RPMI7951 (cell line): Measurements from ENCODE around the gene PRG3. TPM values are rescaled to one million over a fixed set of nuclear protein-coding genes. Genes with fewer than 3 reads are reported as not detected.

Experiments
- DNase-seq: peaks from one replicate; pipeline ENCODE4 v3.0.0-alpha.2; 2012; ENCODE audit warnings: low read depth
- total RNA-seq: library from RNA; depleted of rRNA; stranded (reverse); fragments of >200 nt; shearing (Covaris generic); gene quantifications from 2 replicates; pipeline ENCODE4 v1.2.3, GENCODE V29; 2014; rRNA removed

PRG3 gene, protein sequence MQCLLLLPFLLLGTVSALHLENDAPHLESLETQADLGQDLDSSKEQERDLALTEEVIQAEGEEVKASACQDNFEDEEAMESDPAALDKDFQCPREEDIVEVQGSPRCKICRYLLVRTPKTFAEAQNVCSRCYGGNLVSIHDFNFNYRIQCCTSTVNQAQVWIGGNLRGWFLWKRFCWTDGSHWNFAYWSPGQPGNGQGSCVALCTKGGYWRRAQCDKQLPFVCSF
- total RNA-seq, result not detected in 2 replicates

DNA sequence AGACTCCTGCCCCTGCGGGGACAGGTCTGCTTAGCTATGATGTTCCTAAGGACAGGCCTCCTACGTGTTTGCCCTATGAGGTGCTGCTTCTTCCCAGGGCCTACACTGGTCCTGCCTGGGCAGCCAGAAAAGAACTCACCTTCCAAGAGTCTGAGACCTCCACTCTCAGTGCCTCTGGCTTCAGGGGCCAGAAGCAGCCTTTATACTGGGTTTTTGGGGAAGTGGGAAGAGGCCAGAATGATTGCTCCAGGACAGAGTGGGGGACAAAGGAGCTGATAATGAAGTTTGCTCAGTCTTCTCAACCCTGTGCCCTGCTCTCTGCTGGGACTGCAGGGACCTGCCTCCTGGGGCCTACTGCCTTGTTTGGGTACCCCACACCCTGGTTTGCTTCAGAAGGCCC lies at the start of gene PRG3:
Gene PRG3 (minus strand): TSS at position 176 of the 400 bp plus-strand sequence. CDS start 442 bp downstream, outside the sequence.
- no peak for DNase-seq

DNA sequence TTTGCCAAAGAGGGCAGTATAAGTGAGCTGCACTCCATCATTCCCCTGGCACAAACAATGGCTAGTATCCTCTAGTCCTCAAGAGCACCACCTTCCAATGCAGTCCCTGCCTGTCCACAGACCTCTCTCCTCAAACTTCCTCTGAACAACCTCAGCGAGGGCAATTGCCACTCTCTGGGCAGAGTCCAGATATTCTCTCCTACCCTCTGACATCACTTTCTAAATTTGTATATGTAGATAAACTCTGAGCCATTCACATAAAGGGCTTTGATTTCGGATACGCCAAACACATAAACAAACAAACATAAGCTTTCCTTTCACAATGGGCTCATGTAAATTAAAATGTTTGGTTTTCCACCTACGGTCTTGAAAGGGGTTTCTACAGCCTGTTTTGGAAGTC lies 49.0 kb upstream of the PRG3 start:
- DNase-seq, result no peak

DNA sequence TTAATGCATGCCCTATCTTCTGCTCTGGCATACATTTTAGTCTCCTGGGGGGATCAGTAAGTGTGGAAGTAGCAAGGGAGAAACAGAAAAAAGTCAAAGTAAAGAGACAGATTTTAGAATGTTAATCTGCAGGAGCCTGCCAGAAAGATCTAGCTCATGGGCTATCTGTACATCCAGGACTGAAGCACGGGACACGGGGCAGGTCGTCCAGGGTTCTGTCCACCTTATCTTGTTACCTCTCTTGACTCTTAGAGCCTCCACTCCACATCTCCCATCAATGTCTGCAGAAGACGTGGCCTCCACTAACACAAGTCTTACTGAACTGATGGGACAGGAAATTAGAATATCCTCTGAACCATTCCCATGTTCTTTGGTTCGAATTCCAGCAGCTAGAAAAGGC lies 47.7 kb upstream of the PRG3 start:
- DNase-seq, result no peak

DNA sequence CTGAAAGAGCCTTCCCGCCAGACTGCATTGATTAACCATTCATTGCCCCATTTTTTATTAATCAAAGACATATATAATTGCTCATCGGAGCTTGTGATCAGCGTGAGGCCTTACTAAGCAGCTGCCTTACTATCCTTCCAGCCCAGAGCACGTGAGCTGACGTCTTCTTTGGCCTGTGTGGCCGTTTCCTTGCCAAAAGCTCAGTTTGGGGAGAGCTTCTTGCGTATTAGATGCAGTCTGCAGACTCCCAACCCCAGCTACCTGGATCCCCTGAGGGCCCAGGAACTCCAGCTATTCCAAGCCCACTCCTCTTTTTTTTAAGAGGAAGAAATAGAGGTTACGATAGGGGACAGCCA lies 46.8 kb upstream of the PRG3 start:
- DNase-seq, result no peak

DNA sequence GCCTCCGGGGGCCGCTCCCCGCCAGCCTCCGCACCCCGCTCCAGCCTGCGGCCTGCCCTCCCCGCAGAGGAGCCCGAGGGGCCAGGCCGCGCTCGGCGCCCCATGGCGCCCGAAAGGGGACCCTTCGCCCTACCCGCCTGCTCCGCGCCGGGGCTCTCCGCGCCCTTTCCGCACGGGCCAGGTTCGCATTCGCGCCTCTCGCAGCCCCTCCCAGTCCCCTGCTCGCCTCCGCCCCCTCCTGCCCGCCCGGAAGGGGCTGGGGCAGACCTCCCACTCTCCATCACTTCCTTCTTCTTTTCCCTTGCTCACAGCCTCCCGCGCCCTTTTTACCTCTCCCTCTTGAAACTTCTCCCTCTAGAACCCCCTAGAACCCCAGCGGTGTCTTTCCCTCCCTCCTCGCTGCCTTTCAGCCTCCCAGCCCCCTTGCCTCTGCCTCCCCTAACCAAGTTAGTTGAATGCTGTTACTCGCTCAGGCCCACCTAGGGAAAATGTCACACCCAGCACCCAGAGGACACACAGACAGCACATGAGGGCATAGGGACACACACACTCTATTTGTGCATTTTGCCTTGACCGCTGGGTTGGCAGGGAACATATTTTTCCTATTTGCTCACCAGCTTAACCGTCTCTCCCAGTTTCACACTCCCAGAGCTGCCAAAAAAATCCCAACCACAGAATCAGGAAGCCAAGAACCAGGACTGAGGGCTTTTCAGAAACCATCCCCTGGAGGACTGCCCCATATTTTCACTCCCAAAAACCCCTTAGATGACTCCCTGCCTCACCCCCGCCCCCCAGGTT lies 46.2 kb upstream of the PRG3 start, which contains the start of gene SLC43A3:
Gene SLC43A3 (minus strand): TSS at position 193 of the 798 bp plus-strand sequence. CDS start 949 bp downstream, outside the sequence.
- DNase-seq, result peak; percentile 94

DNA sequence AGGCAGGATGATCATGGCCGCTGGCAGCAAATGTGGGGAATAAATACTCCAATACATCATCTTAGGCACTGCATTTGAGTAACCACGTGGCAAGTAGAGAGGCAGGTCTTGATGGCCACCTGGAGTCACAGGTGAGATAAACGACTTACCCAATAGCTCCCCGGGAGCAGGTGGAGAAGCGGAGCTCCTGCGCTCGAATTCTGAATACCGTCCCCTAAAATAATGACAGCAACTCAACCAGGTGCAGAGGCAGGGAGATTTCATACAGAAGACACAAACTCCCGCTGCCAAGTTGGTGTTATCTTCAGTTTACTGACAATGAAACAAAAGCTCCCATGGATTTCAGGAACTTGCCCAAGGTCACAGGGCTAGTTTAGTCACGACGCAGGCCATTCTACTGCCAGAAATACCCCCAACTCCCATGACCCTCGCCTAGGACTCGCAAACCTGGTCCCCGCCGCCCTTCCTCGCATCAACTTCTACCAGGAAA lies 45.5 kb upstream of the PRG3 start:
- DNase-seq, result no peak

DNA sequence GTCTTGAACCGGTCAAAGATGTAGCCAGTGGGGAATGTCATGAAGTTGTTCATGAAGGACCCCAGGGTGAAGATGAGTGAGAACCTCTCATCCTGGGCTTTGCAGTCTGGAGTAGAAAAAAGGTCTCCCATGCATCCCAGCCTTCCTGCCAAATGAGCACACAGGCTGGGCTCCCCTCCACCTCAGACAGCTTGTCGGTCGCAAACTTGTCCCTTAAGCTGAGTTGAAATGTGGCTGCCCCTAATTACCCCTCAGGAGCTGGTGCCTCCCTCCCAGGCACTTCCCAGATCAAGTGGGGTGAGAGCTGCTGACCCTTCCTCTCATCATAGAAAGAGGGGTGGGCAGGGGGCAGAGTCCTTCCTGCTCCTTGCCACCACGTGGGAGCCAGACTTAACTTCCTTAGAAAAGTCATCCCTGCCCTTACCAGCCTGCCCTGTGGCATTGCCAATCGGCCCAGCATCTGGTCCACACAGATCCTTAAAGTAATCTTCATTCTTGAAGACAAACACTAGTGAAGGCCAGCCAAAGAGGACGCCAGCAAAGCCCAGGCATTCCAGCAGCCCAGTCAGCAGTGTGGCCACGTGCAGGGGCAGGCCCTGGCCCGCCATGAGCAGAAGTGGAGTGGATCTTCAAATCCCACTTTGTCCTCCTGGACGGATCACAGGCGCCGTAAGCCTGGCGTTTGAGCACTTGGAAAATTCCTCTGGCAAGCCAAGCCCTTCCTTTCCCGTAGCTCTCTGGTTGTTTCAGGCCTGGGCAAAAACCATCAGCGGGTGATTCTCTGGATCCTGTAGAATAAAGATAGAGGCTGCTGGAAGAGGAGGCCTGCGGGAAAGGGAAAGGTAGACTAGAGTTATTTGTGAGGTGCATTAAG lies 44.9 kb upstream of the PRG3 start:
- DNase-seq, result peak; percentile 41

DNA sequence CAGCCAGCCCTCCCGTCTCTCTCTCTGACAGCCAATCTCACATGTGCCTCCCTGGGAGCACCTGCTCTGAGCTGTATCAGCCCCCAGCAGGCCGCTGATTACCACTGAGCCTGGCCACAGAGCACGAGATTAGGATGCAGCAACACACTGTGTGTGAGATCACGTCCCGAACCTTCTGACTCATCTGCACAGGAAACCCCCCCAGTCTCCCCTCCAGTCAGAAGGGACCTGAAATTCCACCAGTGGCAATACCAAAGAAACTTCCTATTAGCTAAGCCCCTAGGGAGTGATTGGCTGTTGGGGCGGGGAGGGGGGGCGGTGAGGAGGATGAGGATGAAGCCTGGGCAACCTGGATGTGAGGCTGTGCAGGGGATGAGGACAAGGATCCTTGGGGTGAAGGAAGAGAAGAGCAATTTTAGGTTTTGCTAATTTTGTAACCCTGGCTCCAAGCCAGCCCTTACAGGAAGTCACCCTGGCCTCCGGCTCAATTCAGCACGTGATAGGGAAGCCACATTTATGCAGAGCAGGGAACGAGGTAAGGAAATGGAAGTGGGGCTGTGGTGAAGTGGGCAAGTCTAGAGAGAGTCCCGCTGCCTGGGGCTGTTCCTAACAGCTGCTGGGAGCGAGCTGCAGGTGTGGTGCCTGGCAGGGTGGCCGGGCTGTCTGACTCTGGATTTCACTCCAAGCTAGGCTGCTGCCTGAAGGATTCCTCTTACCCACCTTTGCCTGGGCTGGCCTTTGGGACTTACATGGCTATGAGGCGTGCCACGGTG lies 44.0 kb upstream of the PRG3 start:
- DNase-seq, result peak; percentile 93

DNA sequence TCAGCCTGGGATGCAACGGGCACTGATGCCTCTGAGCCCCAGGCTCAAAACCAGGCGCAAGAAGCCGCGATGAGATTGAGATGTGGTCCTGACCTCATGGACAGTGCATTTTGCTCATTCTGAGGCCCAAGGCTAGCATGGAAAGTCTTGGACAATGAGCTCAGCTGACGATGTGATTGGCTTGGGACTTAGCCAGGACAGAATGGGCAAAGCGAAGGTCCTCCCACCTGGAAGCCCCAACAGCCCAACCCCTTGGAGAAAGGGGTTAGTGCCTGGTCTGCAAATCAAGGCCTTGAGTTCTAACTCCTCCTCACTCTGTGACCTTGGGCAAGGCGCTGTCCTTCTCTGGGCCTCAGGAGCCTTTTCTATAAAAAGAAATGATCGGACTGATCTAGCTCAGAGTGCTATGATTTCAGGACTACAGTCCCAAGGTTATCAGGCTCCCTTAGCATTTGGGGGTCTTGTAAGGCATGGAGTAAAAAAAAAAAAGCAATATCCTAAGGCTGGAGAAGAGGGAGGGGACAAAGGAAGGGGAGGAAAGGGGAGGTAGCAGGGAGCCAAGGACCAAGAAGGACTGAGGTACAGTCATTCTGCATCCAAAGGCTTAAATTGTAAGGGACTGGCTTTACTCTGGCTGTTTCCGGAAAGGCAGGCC lies 43.3 kb upstream of the PRG3 start:
- no peak for DNase-seq

DNA sequence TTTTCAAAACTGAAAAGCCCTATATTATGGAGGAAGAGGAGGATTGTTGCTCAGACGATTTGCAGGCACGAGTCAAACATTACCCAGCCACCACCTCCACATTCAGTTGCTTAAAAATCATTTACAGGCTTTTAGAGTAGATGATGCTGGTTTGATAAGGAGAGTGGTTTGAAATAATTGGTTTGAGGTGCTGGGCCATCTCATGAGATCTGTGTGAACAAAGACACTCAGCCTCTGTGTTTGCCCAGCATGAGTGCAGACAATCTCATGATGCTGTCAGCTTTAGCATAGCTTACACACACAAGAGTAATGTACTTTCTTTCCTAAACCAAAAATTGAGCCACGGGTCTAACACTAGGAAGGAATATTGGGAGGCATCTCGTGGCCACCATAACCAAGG lies 41.7 kb upstream of the PRG3 start:
- DNase-seq, result no peak

DNA sequence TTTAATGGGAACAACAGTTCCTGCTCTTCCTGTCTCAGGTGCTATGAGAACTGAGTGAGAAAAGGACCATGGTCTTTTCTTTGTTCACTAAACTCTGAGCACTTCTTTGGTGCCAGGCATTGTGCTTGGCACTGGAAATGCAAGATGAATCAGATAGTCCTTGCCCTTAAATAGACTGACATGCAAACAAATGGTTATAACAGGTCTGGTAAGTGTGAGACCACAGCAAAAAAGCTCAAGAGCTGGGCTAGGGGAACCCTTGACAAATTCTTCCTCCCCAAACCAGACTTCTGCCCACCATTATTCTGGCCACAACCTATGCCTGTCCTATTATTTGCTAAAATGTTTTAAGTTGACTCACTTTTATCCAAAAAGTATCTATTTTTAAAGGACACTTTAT lies 40.9 kb upstream of the PRG3 start:
- no peak for DNase-seq

DNA sequence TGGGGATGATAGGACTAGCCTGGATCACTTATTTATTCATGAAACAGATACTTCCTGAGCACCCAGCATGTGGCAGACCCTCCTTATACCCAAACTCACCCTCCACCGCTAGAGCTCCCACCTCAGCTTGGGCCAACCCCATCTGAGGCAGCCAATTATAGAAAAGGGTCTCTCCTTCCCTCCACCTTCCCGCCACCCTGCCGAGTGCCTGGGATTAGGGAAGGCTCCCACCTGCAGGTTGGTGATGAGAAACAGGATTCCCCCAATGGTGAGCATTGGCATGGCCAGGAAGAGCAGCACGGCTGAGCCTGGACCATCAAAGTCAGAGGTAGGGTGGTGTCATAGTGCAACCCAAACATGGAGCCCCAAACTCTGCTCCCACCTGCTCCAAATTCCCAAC lies 40.1 kb upstream of the PRG3 start:
- DNase-seq, result no peak

DNA sequence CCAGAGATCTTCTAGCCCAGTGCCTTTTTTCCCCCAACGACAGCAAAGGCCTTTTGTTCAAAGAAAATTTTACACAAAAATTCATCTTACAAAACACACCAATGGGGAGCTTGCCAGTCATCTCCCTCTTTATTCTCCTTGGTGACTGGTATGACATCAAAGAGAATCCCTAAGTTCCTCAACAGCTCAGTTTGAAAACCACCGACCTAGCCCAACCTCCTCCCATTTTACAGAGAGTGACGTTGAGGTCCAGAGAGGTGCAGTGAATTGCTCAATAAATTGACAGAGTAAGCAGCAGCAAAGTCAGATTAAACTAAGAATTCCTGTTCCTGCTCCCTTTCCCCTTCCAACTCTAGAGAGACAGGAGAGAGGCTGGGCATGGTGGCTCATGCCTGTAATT lies 38.2 kb upstream of the PRG3 start:
- DNase-seq, result no peak

DNA sequence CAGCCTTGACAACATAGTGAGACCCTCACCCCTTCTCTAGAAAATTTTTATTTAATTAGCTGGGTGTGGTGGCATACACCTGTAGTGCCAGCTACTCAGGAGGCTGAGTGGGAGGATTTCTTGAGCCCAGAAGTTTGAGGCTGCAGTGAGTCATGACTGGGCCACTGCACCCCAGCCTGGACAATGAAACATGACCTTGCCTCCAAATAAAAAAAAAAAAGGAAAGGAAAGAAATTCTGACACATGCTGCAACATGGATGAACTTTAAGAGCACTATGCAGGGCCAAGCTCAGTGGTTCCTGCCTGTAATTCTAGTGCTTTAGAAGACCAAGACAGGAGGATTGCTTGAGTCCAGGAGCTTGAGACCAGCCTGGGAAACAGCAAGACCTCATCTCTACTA lies 37.2 kb upstream of the PRG3 start:
- no peak for DNase-seq

DNA sequence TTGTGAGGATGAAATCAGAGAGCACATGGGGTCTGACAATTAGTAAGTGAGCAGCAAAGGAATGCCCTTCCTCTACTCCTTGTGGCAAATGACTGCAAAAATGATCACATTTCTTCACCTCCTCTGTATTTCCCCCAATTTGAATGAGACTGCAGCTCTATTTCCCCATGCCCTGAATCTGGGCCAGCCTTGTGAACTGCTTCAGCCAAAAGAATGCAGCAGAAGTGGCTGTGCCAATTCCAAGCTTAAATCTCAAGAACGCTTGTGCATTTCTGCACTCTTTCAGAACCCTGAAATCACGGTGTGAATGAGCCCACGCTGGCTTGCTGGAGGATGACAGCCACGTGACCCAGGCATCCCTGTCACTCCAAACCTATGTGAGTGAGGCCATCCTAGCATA lies 36.1 kb upstream of the PRG3 start:
- no peak for DNase-seq

DNA sequence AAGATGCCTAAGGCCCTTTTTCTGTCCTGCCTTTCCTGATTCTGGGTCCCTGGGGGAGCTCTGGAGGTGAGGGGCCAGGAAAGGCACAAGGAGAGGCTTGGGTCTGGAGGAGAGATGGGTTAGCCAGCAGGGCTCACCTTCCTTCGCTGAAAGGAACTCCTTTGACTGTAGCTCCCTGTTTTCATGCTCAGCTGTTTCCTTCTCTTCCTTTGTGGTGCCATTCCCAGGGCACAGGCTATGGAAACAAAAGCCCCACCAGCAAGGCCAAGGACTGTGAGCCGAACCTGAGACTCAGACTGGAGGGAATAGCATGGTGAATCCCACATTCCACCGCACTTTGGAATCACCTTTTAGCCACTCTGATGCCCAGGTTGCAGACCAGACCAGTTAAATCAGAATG lies 35.5 kb upstream of the PRG3 start:
- no peak for DNase-seq

DNA sequence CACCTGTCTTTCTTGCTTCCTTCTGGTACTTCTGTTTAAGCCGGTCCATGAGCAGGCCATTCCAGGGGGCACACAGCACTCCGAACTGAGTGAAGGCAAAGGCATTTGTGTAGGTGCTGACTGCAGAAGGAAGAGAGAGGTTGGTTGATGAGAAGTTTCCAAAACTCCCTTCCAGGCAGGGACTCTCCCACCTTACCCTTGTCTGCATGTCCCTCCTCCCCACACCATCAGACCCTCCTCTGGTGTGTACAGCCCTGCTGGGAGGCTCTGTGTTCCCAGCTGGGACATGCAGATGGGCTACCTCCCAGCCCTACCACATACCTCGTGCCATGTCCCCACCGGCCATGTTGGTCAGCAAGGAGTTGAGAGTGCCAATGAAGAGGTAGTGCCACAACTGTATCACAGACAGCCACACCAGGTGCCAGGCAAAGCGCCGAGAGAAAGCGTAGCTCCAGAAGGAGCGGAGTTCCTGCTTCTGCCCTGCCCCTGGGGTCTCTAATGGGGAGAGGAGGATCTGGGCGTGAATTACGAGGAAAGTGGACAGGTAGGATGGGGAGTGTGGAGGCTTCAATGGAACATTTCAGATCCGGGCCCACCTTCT lies 33.8 kb upstream of the PRG3 start:
- DNase-seq, result no peak

DNA sequence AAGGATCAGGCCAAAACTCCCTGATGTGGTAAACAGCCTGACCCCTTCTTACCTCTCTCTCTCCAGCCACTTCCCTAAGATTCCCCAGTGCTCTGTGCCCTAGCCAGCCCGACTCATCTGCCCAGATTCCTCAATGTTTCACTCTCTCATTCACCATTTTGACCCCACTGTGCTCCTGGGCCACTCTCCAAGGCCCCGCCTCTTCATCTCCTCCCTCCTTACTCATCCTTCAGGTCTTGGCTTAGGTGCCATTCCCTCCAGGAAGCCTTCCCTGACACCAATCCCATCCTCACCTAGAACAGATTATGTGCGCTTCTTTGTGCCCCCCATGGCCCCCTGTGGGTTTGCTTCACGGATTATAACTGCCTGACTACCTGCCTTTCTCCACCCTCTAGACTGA lies 32.7 kb upstream of the PRG3 start:
- DNase-seq, result no peak

DNA sequence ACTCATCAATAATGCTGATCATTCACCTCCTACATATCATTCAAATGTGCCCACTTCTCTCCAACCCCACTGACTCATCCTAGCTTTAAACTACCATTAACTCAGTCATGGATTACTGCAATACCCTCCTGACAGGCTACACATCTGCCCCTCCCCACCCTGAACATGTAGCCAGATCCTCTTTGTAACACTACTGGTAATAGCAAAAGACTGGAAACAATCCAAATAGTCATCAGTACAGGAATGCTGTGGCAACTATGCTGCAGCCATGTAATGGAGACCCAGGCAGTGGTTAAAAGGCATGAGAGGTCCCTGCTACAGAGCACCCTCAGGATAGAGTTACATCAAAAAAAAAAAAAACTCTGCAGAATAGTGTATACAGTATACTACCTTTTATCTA lies 29.3 kb upstream of the PRG3 start:
- peak; percentile 52 for DNase-seq

DNA sequence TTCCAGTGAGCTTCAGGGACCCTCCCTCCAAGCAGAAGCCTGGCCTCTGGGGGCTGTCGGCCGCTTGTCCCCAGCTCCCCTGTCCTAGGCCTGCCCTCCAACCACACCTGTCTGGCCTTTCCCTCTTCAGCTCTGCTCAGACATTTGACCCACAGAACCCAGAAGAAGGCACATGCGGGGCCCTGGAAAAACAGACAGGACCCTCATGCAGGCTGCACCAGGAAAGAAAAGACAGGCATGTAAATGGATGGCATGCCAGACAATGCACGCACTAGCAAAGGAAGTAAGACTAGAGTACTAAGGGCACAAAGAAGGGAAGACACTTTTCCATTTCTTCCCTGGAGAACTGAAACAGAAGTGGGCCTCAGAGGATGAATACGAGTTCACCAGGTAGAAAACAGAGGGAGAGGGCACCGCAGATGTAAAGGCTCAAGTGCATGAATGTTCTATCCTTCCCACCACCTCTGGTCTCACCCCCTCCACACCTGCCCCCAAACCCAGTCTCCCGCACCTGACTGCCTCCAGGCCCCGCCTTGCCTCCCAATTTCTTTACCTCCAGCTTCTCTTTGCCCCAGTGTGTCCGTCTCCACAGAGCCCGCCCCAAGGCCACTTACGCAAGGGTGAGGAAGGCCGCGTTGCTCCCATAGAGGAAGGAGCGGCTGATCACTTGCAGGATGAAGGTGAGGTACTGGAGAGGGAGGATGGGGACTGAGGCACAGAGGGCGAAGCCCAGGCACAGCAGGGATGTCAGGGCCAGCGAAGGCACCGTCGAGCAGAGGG lies 28.6 kb upstream of the PRG3 start:
- DNase-seq, result no peak
